VCaP (cell line): ENCODE measurements around the gene MYH9.

Experiments used
- H3K27ac ChIP-seq: fragments of 450-650 bp; 2 replicates; pipeline ENCODE4 v1.5.1; 2017
- CTCF ChIP-seq: fragments of 450-650 bp; conservative IDR thresholded peaks from 2 replicates; pipeline ENCODE4 v1.5.1; 2017; ENCODE audit warnings: mild to moderate bottlenecking, moderate library complexity

Gene MYH9

GRCh38 chr22:36419177-36419911 is 31.6 kb upstream of the MYH9 start:
- no peak for TF ChIP-seq CTCF
- H3K27ac ChIP-seq = no peak overlapping the region

GRCh38 chr22:36417281-36417686 is 29.5 kb upstream of the MYH9 start:
- no peak for TF ChIP-seq CTCF
- H3K27ac ChIP-seq = no peak overlapping the region

- TF ChIP-seq CTCF = no peak
- H3K27ac ChIP-seq = no peak overlapping the region
Measured at GRCh38 chr22:36415415-36416168, 27.8 kb upstream of the MYH9 start.

GRCh38 chr22:36413022-36413775 is 25.4 kb upstream of the MYH9 start:
- TF ChIP-seq CTCF = no peak
- no peak overlapping the region for H3K27ac ChIP-seq

GRCh38 chr22:36411589-36412258 is 24.0 kb upstream of the MYH9 start:
- TF ChIP-seq CTCF = no peak

GRCh38 chr22:36409911-36410756 is 22.4 kb upstream of the MYH9 start:
- TF ChIP-seq CTCF = no peak
- peak overlapping the region; percentile 98 for H3K27ac ChIP-seq

More at GRCh38 chr22:36411589-36412258, 24.0 kb upstream of the MYH9 start:
- peak overlapping the region; percentile 98 for H3K27ac ChIP-seq

- peak overlapping the region; percentile 98 for H3K27ac ChIP-seq
Measured at GRCh38 chr22:36409554-36409910, 21.8 kb upstream of the MYH9 start.
